HepG2 (cell line): Measurements from ENCODE around the gene NOSTRIN. TPM values are rescaled to one million over a fixed set of nuclear protein-coding genes. Genes with fewer than 3 reads are reported as not detected.

Experiments
- ATAC-seq: fragments of 200-7000 bp; cut with Tn5 transposase; 3 replicates; pipeline ENCODE4 v1.9.1; 2020; ENCODE audit warnings: mild to moderate bottlenecking, moderate library complexity
- BruUV-seq: library from RNA; stranded (reverse); fragments of 400-500 nt; replicated peaks from 2 replicates; lab custom pipeline; 2021; lab: Mats Ljungman, UMichigan
- CTCF ChIA-PET: fragments of 300-600 bp; formaldehyde crosslinking; extraction: SDS; loops from one replicate; lab custom pipeline; 2021; ENCODE audit warnings: low total read pairs, inconsistent platforms, low intra/inter-chr PET ratio; lab: Yijun Ruan, JAX
- POLR2A ChIA-PET: fragments of 350-600 bp; sonication (Branson Sonifier 250); formaldehyde crosslinking; loops from one replicate; lab custom pipeline; 2020; ENCODE audit warnings: antibody characterized with exemption, inconsistent platforms; lab: Yijun Ruan, JAX
- DNase-seq: peaks from one replicate; pipeline ENCODE4 v3.0.0-alpha.2; 2015; ENCODE audit warnings: low spot score
- FAIRE-seq: peaks from 3 replicates; lab custom pipeline; 2011; peaks lifted over from hg19 to GRCh38; lab: Jason Lieb, UNC
- H2AFZ ChIP-seq: one replicate; pipeline ENCODE4 v1.6.1; 2011; ENCODE audit warnings: low read length, inconsistent platforms
- H3K27ac ChIP-seq: fragments of 300-600 bp; 3 replicates; pipeline ENCODE4 v1.8.0; 2011; ENCODE audit warnings: mixed run types, mild to moderate bottlenecking, mixed read lengths, low read length, inconsistent platforms; ENCODE audit not compliant: insufficient read depth; ENCODE audit errors: extremely low read length
- H3K27me3 ChIP-seq, 2 experiments: fragments of 200-600 bp in 1 of 2; 2 replicates in 1 of 2; 3 replicates in 1 of 2; pipeline versions ENCODE4 v1.6.0 to v1.8.0; 2011; ENCODE audit warnings: low read length in 2 of 2, mild to moderate bottlenecking in 2 of 2, moderate library complexity in 2 of 2, inconsistent platforms in 1 of 2; ENCODE audit not compliant: insufficient read depth in 2 of 2, control insufficient read depth in 1 of 2
- H3K36me3 ChIP-seq, 2 experiments: fragments of 200-600 bp in 1 of 2; replicated peaks in 1 of 2; 2 replicates in 1 of 2; 3 replicates in 1 of 2; pipeline versions ENCODE4 v1.5.1 to v1.8.0; 2011; ENCODE audit warnings: low read length in 2 of 2, inconsistent platforms in 1 of 2; ENCODE audit not compliant: insufficient read depth in 2 of 2, control insufficient read depth in 1 of 2
- H3K4me1 ChIP-seq: 2 replicates; pipeline ENCODE4 v1.5.1; 2012; ENCODE audit warnings: low read length, inconsistent platforms; ENCODE audit not compliant: insufficient read depth
- H3K4me2 ChIP-seq: 2 replicates; pipeline ENCODE4 v1.6.0; 2011; ENCODE audit warnings: low read depth, low read length, inconsistent platforms
- H3K4me3 ChIP-seq, 3 experiments: fragments of 200-600 bp in 1 of 3; sonication (generic), shearing (Covaris generic) in 1 of 3; replicated peaks in 1 of 3; 2 replicates each; pipeline ENCODE4 v1.5.1; 2011 to 2016; ENCODE audit warnings: low read length in 3 of 3, inconsistent platforms in 2 of 3, low read depth in 2 of 3, mild to moderate bottlenecking in 2 of 3, control low read depth in 1 of 3, mixed read lengths in 1 of 3; ENCODE audit not compliant: insufficient read depth in 1 of 3
- H3K79me2 ChIP-seq: one replicate; pipeline ENCODE4 v1.6.1; 2011; ENCODE audit warnings: low read length, inconsistent platforms; ENCODE audit not compliant: insufficient read depth
- H3K9ac ChIP-seq: 2 replicates; pipeline ENCODE4 v1.6.0; 2011; ENCODE audit warnings: mild to moderate bottlenecking, low read depth, low read length, inconsistent platforms; ENCODE audit not compliant: insufficient read depth
- H3K9me3 ChIP-seq: 2 replicates; pipeline ENCODE4 v1.5.1; 2012; ENCODE audit warnings: mild to moderate bottlenecking, low read length
- H4K20me1 ChIP-seq: 2 replicates; pipeline ENCODE4 v1.6.0; 2011; ENCODE audit warnings: inconsistent platforms, mild to moderate bottlenecking, low read length, moderate library complexity; ENCODE audit not compliant: insufficient read depth
- CBX5 ChIP-seq: sonication (generic); formaldehyde crosslinking; IDR thresholded peaks from 2 replicates; pipeline ENCODE4 v1.4.0; 2020; ENCODE audit warnings: missing genetic modification reagents, borderline replicate concordance
- HNF4A ChIP-seq: sonication (generic); formaldehyde crosslinking; IDR thresholded peaks from 2 replicates; pipeline ENCODE4 v1.4.0; 2020; ENCODE audit warnings: missing genetic modification reagents
- HNF4G ChIP-seq, 2 experiments: sonication (generic) in 1 of 2; formaldehyde crosslinking in 1 of 2; IDR thresholded peaks; 2 replicates each; pipeline versions ENCODE4 v1.4.0 to v1.6.1; 2011 to 2020; ENCODE audit warnings: borderline replicate concordance in 2 of 2, low read depth in 2 of 2, mild to moderate bottlenecking in 2 of 2, low read length in 1 of 2, missing genetic modification reagents in 1 of 2, moderate library complexity in 1 of 2
- HNRNPL ChIP-seq: fragments of 200-400 bp; formaldehyde crosslinking; IDR thresholded peaks from 2 replicates; pipeline ENCODE4 v1.6.1; 2017; ENCODE audit warnings: mild to moderate bottlenecking, low read depth, low read length
- HOXA9 ChIP-seq: sonication (generic); formaldehyde crosslinking; IDR thresholded peaks from 2 replicates; pipeline ENCODE4 v1.8.1; 2022; ENCODE audit warnings: missing genetic modification reagents, mild to moderate bottlenecking, moderate library complexity, borderline replicate concordance
- JARID2 ChIP-seq: sonication (generic); formaldehyde crosslinking; IDR thresholded peaks from 2 replicates; pipeline ENCODE4 v1.8.1; 2023; ENCODE audit warnings: missing genetic modification reagents, inconsistent platforms; ENCODE audit not compliant: insufficient replicate concordance
- MAFG ChIP-seq: sonication (generic); formaldehyde crosslinking; IDR thresholded peaks from 2 replicates; pipeline ENCODE4 v1.5.1; 2020; ENCODE audit warnings: mild to moderate bottlenecking, missing genetic modification reagents
- NCOR1 ChIP-seq: fragments of 200-600 bp; sonication (generic); IDR thresholded peaks from 2 replicates; pipeline ENCODE4 v1.7.0; 2017; ENCODE audit warnings: antibody characterized with exemption, low read length, borderline replicate concordance
- POGZ ChIP-seq: sonication (generic); formaldehyde crosslinking; IDR thresholded peaks from 2 replicates; pipeline ENCODE4 v1.4.0; 2020; ENCODE audit warnings: mild to moderate bottlenecking, missing genetic modification reagents
- RFXAP ChIP-seq: sonication (generic); formaldehyde crosslinking; IDR thresholded peaks from 2 replicates; pipeline ENCODE4 v1.4.0; 2020; ENCODE audit warnings: missing genetic modification reagents, borderline replicate concordance
- TOE1 ChIP-seq: sonication (generic); formaldehyde crosslinking; IDR thresholded peaks from 2 replicates; pipeline ENCODE4 v1.4.0; 2020; ENCODE audit warnings: mild to moderate bottlenecking, missing genetic modification reagents
- ZNF10 ChIP-seq: sonication (generic); formaldehyde crosslinking; IDR thresholded peaks from 2 replicates; pipeline ENCODE4 v1.4.0; 2020; ENCODE audit warnings: mild to moderate bottlenecking, low read depth, missing genetic modification reagents, borderline replicate concordance
- ZNF549 ChIP-seq: sonication (generic); formaldehyde crosslinking; IDR thresholded peaks from 2 replicates; pipeline ENCODE4 v1.5.0; 2020; ENCODE audit warnings: missing genetic modification reagents
- ZNF672 ChIP-seq: sonication (generic); formaldehyde crosslinking; IDR thresholded peaks from 2 replicates; pipeline ENCODE4 v1.8.1; 2022; ENCODE audit warnings: missing genetic modification reagents
- WGBS: methylation state at CpG from one replicate; pipeline ENCODE4 v1.1.6; 2017; ENCODE audit warnings: low lambda C conversion rate; 5-methylcytosine and 5-hydroxymethylcytosine counted together
- in situ Hi-C: cut with HindIII; loops from 2 replicates; pipeline ENCODE4 v1.10.0; 2017; ENCODE audit warnings: low pct_unique_long_range_greater_than_20kb; ENCODE audit not compliant: extremely low pct_ligation_motif_present
- intact Hi-C: fragments of 100-400 bp; cut with micrococcal nuclease; formaldehyde crosslinking; loops from one replicate; pipeline ENCODE4 v1.10.0; 2022; ENCODE audit not compliant: unreplicated experiment
- polyA plus RNA-seq, 8 experiments: library from polyadenylated mRNA; depleted of rRNA in 3 of 8; stranded (reverse) in 7 of 8; unstranded in 1 of 8; fragments of >200 nt; fragmentation: Illumina TruSeq in 4 of 8; extraction: Trizol in 4 of 8; gene quantifications; 2 replicates each; pipeline versions ENCODE4 v1.2.1 to v1.2.3, GENCODE V29; 2011 to 2016; ENCODE audit warnings: low read depth in 4 of 8, missing spikeins in 1 of 8, mixed read lengths in 1 of 8; ENCODE audit not compliant: insufficient read depth in 1 of 8
- total RNA-seq, 5 experiments: library from RNA; depleted of rRNA; stranded (reverse); fragments of >200 nt; fragmentation: Illumina TruSeq; extraction: Trizol; gene quantifications; 2 replicates each; pipeline ENCODE4 v1.2.3, GENCODE V29; 2016; ENCODE audit warnings: low read depth in 1 of 5
- TF ChIP-seq, protein P1 (sequence below): sonication (generic); formaldehyde crosslinking; IDR thresholded peaks from 2 replicates; pipeline ENCODE4 v1.8.0; 2022; ENCODE audit warnings: mild to moderate bottlenecking, missing genetic modification reagents, moderate library complexity
- TF ChIP-seq, protein P2 (sequence below): sonication (generic); formaldehyde crosslinking; IDR thresholded peaks from 2 replicates; pipeline ENCODE4 v1.4.0; 2020; ENCODE audit warnings: low read depth, missing genetic modification reagents
- TF ChIP-seq, protein P3 (sequence below): sonication (generic); formaldehyde crosslinking; IDR thresholded peaks from 2 replicates; pipeline ENCODE4 v1.4.0; 2020; ENCODE audit warnings: mild to moderate bottlenecking, missing genetic modification reagents
- TF ChIP-seq, protein P4 (sequence below): IDR thresholded peaks from 2 replicates; pipeline ENCODE4 v1.6.1; 2016; ENCODE audit warnings: low read depth

The NOSTRIN gene
- total and polyA plus RNA-seq, 2 of the 13 experiments (the other 11 are each of a cell fraction or from before 2014, with no cell fraction given): 0.22 TPM

DNA sequence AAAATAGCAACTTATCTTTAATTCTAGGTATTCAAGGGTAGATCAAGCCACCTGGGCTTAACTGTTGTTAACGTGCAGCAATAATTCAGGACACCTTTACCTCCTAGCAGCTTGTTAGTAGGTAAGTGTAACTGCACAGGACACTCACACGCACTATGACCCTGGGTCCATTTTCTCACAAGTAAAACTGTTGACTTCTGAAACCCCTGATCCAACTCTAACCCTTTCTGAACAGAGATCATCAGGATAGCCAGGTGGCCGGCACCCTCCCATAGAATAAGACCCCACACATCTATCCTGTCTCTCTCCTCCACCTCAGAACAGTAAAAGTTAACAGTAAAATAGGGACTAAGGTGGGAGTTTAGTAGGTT is 87.2 kb downstream of the NOSTRIN start:
- TSS peak; percentile 75 for BruUV-seq
- FAIRE-seq: peak; percentile 8
- peaks cover 10% of the 10 kb centered on the region for H3K79me2 ChIP-seq
- TF ChIP-seq NCOR1 (peak; percentile 66), POGZ (CRISPR knock-in tag) (no peak), MAFG (CRISPR knock-in tag) (0 out of 2 replicates have a peak, but pooled peaks have one; percentile 25), HNF4G (IDR thresholded peaks at IDR 0.05; ENCODE audit: borderline replicate concordance, low read depth, low read length) (peak; percentile 71; the same call in 1 of the 2 replicates), HNF4G (CRISPR knock-in tag; IDR thresholded peaks at IDR 0.05; ENCODE audit: borderline replicate concordance, low read depth) (no peak), CBX5 (CRISPR knock-in tag) (no peak), TOE1 (CRISPR knock-in tag) (no peak), ZNF10 (CRISPR knock-in tag) (no peak), ZNF549 (CRISPR knock-in tag) (no peak), RFXAP (CRISPR knock-in tag) (no peak), HOXA9 (CRISPR knock-in tag) (no peak), HNF4A (CRISPR knock-in tag) (peak; percentile 53), ZNF672 (no peak), HNRNPL (no peak), JARID2 (CRISPR knock-in tag) (no peak)
- TF ChIP-seq, protein P1, sequence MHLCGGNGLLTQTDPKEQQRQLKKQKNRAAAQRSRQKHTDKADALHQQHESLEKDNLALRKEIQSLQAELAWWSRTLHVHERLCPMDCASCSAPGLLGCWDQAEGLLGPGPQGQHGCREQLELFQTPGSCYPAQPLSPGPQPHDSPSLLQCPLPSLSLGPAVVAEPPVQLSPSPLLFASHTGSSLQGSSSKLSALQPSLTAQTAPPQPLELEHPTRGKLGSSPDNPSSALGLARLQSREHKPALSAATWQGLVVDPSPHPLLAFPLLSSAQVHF (CRISPR knock-in tag): no peak
- TF ChIP-seq, protein P2, sequence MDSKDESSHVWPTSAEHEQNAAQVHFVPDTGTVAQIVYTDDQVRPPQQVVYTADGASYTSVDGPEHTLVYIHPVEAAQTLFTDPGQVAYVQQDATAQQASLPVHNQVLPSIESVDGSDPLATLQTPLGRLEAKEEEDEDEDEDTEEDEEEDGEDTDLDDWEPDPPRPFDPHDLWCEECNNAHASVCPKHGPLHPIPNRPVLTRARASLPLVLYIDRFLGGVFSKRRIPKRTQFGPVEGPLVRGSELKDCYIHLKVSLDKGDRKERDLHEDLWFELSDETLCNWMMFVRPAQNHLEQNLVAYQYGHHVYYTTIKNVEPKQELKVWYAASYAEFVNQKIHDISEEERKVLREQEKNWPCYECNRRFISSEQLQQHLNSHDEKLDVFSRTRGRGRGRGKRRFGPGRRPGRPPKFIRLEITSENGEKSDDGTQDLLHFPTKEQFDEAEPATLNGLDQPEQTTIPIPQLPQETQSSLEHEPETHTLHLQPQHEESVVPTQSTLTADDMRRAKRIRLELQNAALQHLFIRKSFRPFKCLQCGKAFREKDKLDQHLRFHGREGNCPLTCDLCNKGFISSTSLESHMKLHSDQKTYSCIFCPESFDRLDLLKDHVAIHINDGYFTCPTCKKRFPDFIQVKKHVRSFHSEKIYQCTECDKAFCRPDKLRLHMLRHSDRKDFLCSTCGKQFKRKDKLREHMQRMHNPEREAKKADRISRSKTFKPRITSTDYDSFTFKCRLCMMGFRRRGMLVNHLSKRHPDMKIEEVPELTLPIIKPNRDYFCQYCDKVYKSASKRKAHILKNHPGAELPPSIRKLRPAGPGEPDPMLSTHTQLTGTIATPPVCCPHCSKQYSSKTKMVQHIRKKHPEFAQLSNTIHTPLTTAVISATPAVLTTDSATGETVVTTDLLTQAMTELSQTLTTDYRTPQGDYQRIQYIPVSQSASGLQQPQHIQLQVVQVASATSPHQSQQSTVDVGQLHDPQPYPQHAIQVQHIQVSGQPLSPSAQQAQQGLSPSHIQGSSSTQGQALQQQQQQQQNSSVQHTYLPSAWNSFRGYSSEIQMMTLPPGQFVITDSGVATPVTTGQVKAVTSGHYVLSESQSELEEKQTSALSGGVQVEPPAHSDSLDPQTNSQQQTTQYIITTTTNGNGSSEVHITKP (CRISPR knock-in tag): no peak
- TF ChIP-seq, protein P3, sequence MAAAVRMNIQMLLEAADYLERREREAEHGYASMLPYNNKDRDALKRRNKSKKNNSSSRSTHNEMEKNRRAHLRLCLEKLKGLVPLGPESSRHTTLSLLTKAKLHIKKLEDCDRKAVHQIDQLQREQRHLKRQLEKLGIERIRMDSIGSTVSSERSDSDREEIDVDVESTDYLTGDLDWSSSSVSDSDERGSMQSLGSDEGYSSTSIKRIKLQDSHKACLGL (CRISPR knock-in tag): no peak
- TF ChIP-seq, protein P4, sequence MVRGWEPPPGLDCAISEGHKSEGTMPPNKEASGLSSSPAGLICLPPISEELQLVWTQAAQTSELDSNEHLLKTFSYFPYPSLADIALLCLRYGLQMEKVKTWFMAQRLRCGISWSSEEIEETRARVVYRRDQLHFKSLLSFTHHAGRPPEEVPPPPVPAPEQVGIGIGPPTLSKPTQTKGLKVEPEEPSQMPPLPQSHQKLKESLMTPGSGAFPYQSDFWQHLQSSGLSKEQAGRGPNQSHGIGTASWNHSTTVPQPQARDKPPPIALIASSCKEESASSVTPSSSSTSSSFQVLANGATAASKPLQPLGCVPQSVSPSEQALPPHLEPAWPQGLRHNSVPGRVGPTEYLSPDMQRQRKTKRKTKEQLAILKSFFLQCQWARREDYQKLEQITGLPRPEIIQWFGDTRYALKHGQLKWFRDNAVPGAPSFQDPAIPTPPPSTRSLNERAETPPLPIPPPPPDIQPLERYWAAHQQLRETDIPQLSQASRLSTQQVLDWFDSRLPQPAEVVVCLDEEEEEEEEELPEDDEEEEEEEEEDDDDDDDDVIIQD (CRISPR knock-in tag): no peak

More for the DNA sequence above, 87.2 kb downstream of the NOSTRIN start:
- Histone ChIP-seq H2AFZ (peak overlapping the region; percentile 52), H3K36me3 (peaks cover 2 to 15% of the 10 kb centered on the region in 2 experiments; a peak in 4 of 5 replicates), H3K27me3 (no peaks in the 10 kb centered on the region; a peak in 1 of 5 replicates), H3K27ac (peak overlapping the region; percentile 58), H3K4me1 (peaks cover 18% of the 10 kb centered on the region), H3K9ac (peak overlapping the region; percentile 80), H4K20me1 (no peaks in the 10 kb centered on the region), H3K4me2 (peak overlapping the region; percentile 72), H3K4me3 (peak overlapping the region; percentile 83 to 93 (median 89)), H3K9me3 (no peaks in the 10 kb centered on the region)
- in situ Hi-C loops (no loop called here), intact Hi-C loops (no loop called here)
- 4% methylated on average over 3 of the region's 3 CpGs for WGBS
- ATAC-seq (peak; percentile 43), DNase-seq (peak; percentile 31)
- CTCF ChIA-PET: no interaction called here
- POLR2A ChIA-PET: no interaction called here
